Measurements from ENCODE around the gene ANKRD49.

DNA sequence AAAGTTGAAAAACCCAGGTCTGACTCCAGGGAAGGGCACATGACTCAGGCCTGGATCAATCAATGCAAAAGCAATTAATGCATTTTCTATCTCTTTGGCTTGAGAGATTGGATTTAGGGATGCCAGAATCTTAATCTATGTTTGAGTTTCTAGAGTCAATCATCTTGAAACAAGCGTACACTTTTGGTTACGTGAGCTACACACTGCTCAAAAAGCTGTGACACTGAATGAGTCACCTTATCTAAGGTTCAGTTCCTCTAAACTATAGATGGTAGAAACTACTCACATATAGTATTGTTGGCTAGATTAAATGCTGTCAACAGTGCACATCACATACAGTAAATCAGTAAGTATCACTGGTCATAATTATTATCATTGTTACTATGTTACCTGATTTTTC is 24.4 kb upstream of the ANKRD49 start:
- TF ChIP-seq SUZ12 (IDR thresholded peaks at IDR 0.05) (no peak), FOXK2 (IDR thresholded peaks at IDR 0.05) (no peak), SP1 (IDR thresholded peaks at IDR 0.05) (no peak)
